ENCODE results near the gene SHISAL1.

SHISAL1 gene

GRCh38 chr22:44293876-44294275 is 18.9 kb downstream of the SHISAL1 start:
- Histone ChIP-seq H3K36me3 (ENCODE audit: control insufficient read depth, insufficient read depth, low read length) (no peaks in the 10 kb centered on the region), H3K4me3 (replicated peaks; ENCODE audit: low read depth, low read length) (no peak overlapping the region), H3K27me3 (replicated peaks; ENCODE audit: control insufficient read depth, insufficient read depth, low read length) (peaks cover 2% of the 10 kb centered on the region; the same call in 1 of the 2 replicates)
- no peak for TF ChIP-seq CTCF (IDR thresholded peaks at IDR 0.05; ENCODE audit: insufficient read depth, low read length, poor library complexity, severe bottlenecking)
- DNase-seq (ENCODE audit: extremely low read depth, insufficient read length) = no peak

DNA sequence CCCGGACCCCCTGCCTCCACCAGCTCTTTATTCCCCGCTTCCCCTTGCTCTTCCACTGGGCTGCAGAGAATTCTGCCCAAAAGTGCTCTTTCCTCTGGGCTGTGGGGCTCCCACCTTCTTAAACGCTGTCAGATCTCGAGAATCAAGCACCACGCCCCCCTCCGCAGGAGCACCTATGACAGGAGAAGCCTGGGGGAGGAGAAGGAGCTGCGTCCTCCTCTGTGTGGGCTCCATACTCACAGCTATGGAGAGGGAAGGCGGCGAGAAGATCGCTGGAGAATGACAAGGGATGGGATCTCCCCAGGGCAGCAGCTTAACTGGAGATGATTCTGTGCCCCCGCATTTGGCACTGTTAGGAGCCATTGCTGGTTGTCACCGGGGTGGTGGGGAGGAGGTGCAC is 19.7 kb downstream of the SHISAL1 start:
- DNase-seq (ENCODE audit: extremely low read depth, insufficient read length) = no peak
- Histone ChIP-seq H3K4me3 (replicated peaks; ENCODE audit: low read depth, low read length) (no peak overlapping the region), H3K27me3 (replicated peaks; ENCODE audit: control insufficient read depth, insufficient read depth, low read length) (peaks cover 2% of the 10 kb centered on the region; the same call in 1 of the 2 replicates), H3K36me3 (ENCODE audit: control insufficient read depth, insufficient read depth, low read length) (no peaks in the 10 kb centered on the region)
- TF ChIP-seq CTCF (IDR thresholded peaks at IDR 0.05; ENCODE audit: insufficient read depth, low read length, poor library complexity, severe bottlenecking) = no peak

GRCh38 chr22:44292521-44292920 is 20.2 kb downstream of the SHISAL1 start:
- no peaks in the 10 kb centered on the region for H3K36me3 ChIP-seq (ENCODE audit: control insufficient read depth, insufficient read depth, low read length)

GRCh38 chr22:44291674-44292360 is 20.9 kb downstream of the SHISAL1 start:
- Histone ChIP-seq H3K27me3 (replicated peaks; ENCODE audit: control insufficient read depth, insufficient read depth, low read length) (0 out of 2 replicates have a peak, but pooled peaks cover 2% of the 10 kb centered on the region), H3K4me3 (replicated peaks; ENCODE audit: low read depth, low read length) (no peak overlapping the region), H3K36me3 (ENCODE audit: control insufficient read depth, insufficient read depth, low read length) (no peaks in the 10 kb centered on the region)
- DNase-seq (ENCODE audit: extremely low read depth, insufficient read length) = no peak
- TF ChIP-seq CTCF (IDR thresholded peaks at IDR 0.05; ENCODE audit: insufficient read depth, low read length, poor library complexity, severe bottlenecking) = no peak

More at GRCh38 chr22:44292521-44292920, 20.2 kb downstream of the SHISAL1 start:
- DNase-seq (ENCODE audit: extremely low read depth, insufficient read length) = no peak
- Histone ChIP-seq H3K4me3 (replicated peaks; ENCODE audit: low read depth, low read length) (no peak overlapping the region), H3K27me3 (replicated peaks; ENCODE audit: control insufficient read depth, insufficient read depth, low read length) (0 out of 2 replicates have a peak, but pooled peaks cover 2% of the 10 kb centered on the region)
- TF ChIP-seq CTCF (IDR thresholded peaks at IDR 0.05; ENCODE audit: insufficient read depth, low read length, poor library complexity, severe bottlenecking) = no peak

DNA sequence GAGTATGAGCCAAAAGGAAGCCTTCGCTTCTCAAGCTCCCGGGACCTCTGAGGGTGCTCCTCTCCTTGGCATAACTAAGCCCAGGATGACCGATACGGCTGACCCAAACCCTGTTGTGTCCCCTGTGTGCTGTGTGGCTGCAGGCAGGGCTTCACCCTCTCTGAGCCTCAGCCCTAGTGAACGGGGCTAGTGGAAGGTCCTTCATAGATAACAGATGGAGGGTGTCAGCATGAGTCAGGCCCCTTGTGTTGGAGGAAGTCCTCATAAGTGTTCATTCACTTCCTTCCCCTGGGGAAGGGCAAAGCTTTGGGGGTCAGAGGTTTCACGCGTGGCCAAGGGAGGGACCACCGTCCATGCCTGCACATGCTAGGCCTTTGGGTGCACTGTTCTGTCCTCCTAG is 21.5 kb downstream of the SHISAL1 start:
- H3K36me3 ChIP-seq (ENCODE audit: control insufficient read depth, insufficient read depth, low read length) = no peaks in the 10 kb centered on the region
- 0 out of 2 replicates have a peak, but pooled peaks cover 2% of the 10 kb centered on the region for H3K27me3 ChIP-seq (replicated peaks; ENCODE audit: control insufficient read depth, insufficient read depth, low read length)
- no peak for DNase-seq (ENCODE audit: extremely low read depth, insufficient read length)
- no peak for TF ChIP-seq CTCF (IDR thresholded peaks at IDR 0.05; ENCODE audit: insufficient read depth, low read length, poor library complexity, severe bottlenecking)
- no peak overlapping the region for H3K4me3 ChIP-seq (replicated peaks; ENCODE audit: low read depth, low read length)
